Neuronal stem cell (in vitro differentiated cells): Measurements from ENCODE around the gene VTI1A.

Experiments
- DNase-seq: peaks from one replicate; pipeline ENCODE4 v3.0.0-alpha.2; 2013; ENCODE audit warnings: low spot score
- H2AFZ ChIP-seq: one replicate; pipeline ENCODE4 v1.6.1; 2013; ENCODE audit warnings: mild to moderate bottlenecking, low read length, inconsistent platforms
- H2AK5ac ChIP-seq: 2 replicates; pipeline ENCODE4 v1.6.1; 2013; ENCODE audit warnings: low read depth, mild to moderate bottlenecking, inconsistent platforms, low read length, moderate library complexity, mixed read lengths
- H2BK120ac ChIP-seq: 2 replicates; pipeline ENCODE4 v1.6.1; 2013; ENCODE audit warnings: low read depth, mild to moderate bottlenecking, inconsistent platforms, low read length, moderate library complexity, mixed read lengths
- H2BK12ac ChIP-seq: one replicate; pipeline ENCODE4 v1.6.1; 2013; ENCODE audit warnings: low read length, inconsistent platforms
- H2BK15ac ChIP-seq: 2 replicates; pipeline ENCODE4 v1.6.1; 2013; ENCODE audit warnings: mild to moderate bottlenecking, low read length, inconsistent platforms, mixed read lengths
- H2BK5ac ChIP-seq: one replicate; pipeline ENCODE4 v1.6.1; 2013; ENCODE audit warnings: inconsistent platforms, mild to moderate bottlenecking, low read length, moderate library complexity
- H3K14ac ChIP-seq: one replicate; pipeline ENCODE4 v1.6.1; 2013; ENCODE audit warnings: low read length, inconsistent platforms
- H3K18ac ChIP-seq: 2 replicates; pipeline ENCODE4 v1.6.1; 2013; ENCODE audit warnings: low read length, inconsistent platforms
- H3K23ac ChIP-seq: 2 replicates; pipeline ENCODE4 v1.6.1; 2013; ENCODE audit warnings: low read depth, mild to moderate bottlenecking, mixed read lengths, low read length, inconsistent platforms; ENCODE audit not compliant: poor library complexity
- H3K27ac ChIP-seq: replicated peaks from 3 replicates; pipeline ENCODE4 v1.5.1; 2013; ENCODE audit warnings: low read length, inconsistent platforms
- H3K27me3 ChIP-seq, 3 experiments: 2 replicates each; pipeline ENCODE4 v1.6.1; 2013; ENCODE audit warnings: low read length in 3 of 3, mild to moderate bottlenecking in 2 of 3, inconsistent platforms in 1 of 3, low read depth in 1 of 3, mixed read lengths in 1 of 3, moderate library complexity in 1 of 3; ENCODE audit not compliant: control insufficient read depth in 3 of 3, insufficient read depth in 3 of 3
- H3K36me3 ChIP-seq, 2 donors: replicated peaks in 1 of 2; 2 replicates each; pipeline ENCODE4 v1.6.1; 2013; ENCODE audit warnings: low read length in 2 of 2; ENCODE audit not compliant: control insufficient read depth in 2 of 2, insufficient read depth in 2 of 2
- H3K4ac ChIP-seq: 2 replicates; pipeline ENCODE4 v1.6.1; 2013; ENCODE audit warnings: inconsistent platforms, mild to moderate bottlenecking, low read length, moderate library complexity
- H3K4me1 ChIP-seq, 2 donors: 1 replicate in 1 of 2; 2 replicates in 1 of 2; pipeline ENCODE4 v1.6.1; 2013; ENCODE audit warnings: low read length in 2 of 2, low read depth in 1 of 2; ENCODE audit not compliant: control insufficient read depth in 2 of 2, insufficient read depth in 1 of 2
- H3K4me2 ChIP-seq: one replicate; pipeline ENCODE4 v1.6.1; 2013; ENCODE audit warnings: mild to moderate bottlenecking, low read length, inconsistent platforms; ENCODE audit not compliant: insufficient read depth, poor library complexity, severe bottlenecking
- H3K4me3 ChIP-seq, 2 donors: 2 replicates each; pipeline ENCODE4 v1.5.1; 2013; ENCODE audit warnings: low read length in 2 of 2, mild to moderate bottlenecking in 2 of 2, inconsistent platforms in 1 of 2, moderate library complexity in 1 of 2
- H3K79me1 ChIP-seq: one replicate; pipeline ENCODE4 v1.6.1; 2013; ENCODE audit warnings: low read depth, mild to moderate bottlenecking, inconsistent platforms, low read length, moderate library complexity
- H3K9ac ChIP-seq: one replicate; pipeline ENCODE4 v1.6.1; 2013; ENCODE audit warnings: mild to moderate bottlenecking, low read depth, low read length, inconsistent platforms; ENCODE audit not compliant: poor library complexity
- H3K9me3 ChIP-seq, 2 donors: replicated peaks in 1 of 2; 2 replicates each; pipeline versions ENCODE3 to v1.6.1; 2013; ENCODE audit warnings: low read length in 2 of 2, mild to moderate bottlenecking in 2 of 2, inconsistent platforms in 1 of 2, low read depth in 1 of 2, mixed read lengths in 1 of 2, moderate library complexity in 1 of 2; ENCODE audit not compliant: control insufficient read depth in 2 of 2, insufficient read depth in 1 of 2
- H4K8ac ChIP-seq: one replicate; pipeline ENCODE4 v1.6.1; 2013; ENCODE audit warnings: low read depth, mild to moderate bottlenecking, inconsistent platforms, low read length, moderate library complexity
- H4K91ac ChIP-seq: one replicate; pipeline ENCODE4 v1.6.1; 2013; ENCODE audit warnings: low read length, low read depth, mild to moderate bottlenecking, inconsistent platforms; ENCODE audit not compliant: poor library complexity
- WGBS, 2 donors: extraction: QIAGEN DNeasy Blood & Tissue Kit; methylation state at CpG; one replicate each; pipeline ENCODE4 v1.1.7; 2013; ENCODE audit warnings: missing lambda C conversion rate in 2 of 2, mixed read lengths in 1 of 2; ENCODE audit not compliant: insufficient read length in 2 of 2, insufficient replicate concordance in 1 of 2; ENCODE audit errors: extremely low coverage in 2 of 2; 5-methylcytosine and 5-hydroxymethylcytosine counted together

VTI1A gene

GRCh38 chr10:112438356-112438755 is 8.7 kb upstream of the VTI1A start:
- Histone ChIP-seq H3K9ac (no peak overlapping the region), H2BK12ac (no peak overlapping the region), H3K27ac (no peak overlapping the region), H3K4me1 (no peaks in the 10 kb centered on the region), H4K91ac (no peak overlapping the region), H2BK15ac (no peak overlapping the region), H3K4me3 (no peak overlapping the region), H2AFZ (no peak overlapping the region), H3K9me3 (no peaks in the 10 kb centered on the region), H3K79me1 (no peaks in the 10 kb centered on the region), H2BK5ac (no peak overlapping the region), H3K36me3 (peaks cover 11 to 97% of the 10 kb centered on the region in 2 donors), H4K8ac (no peak overlapping the region), H3K4ac (no peak overlapping the region), H3K4me2 (no peak overlapping the region), H3K23ac (no peak overlapping the region), H3K18ac (no peak overlapping the region), H2AK5ac (no peak overlapping the region), H2BK120ac (no peak overlapping the region), H3K14ac (no peak overlapping the region), H3K27me3 (no peaks in the 10 kb centered on the region)
- no peak for DNase-seq
- no CpG with 5 or more reads among the region's 4 CpGs for WGBS, 2 donors

- no peak overlapping the region for H2BK15ac ChIP-seq
- H3K9me3 ChIP-seq, result no peaks in the 10 kb centered on the region
- H2AFZ ChIP-seq, result no peak overlapping the region
- H3K4me3 ChIP-seq, result no peak overlapping the region
- no peak overlapping the region for H3K4ac ChIP-seq
- no peak overlapping the region for H3K14ac ChIP-seq
- no peaks in the 10 kb centered on the region for H3K79me1 ChIP-seq
- no peak overlapping the region for H4K8ac ChIP-seq
- H3K23ac ChIP-seq, result no peak overlapping the region
- H3K27ac ChIP-seq, result no peak overlapping the region
- no peaks in the 10 kb centered on the region for H3K27me3 ChIP-seq
- no peak overlapping the region for H2AK5ac ChIP-seq
- H2BK120ac ChIP-seq, result no peak overlapping the region
- DNase-seq, result no peak
- H3K4me1 ChIP-seq, result peaks cover 2 to 3% of the 10 kb centered on the region in 2 donors
- peaks cover 15 to 87% of the 10 kb centered on the region in 2 donors for H3K36me3 ChIP-seq
- no peak overlapping the region for H4K91ac ChIP-seq
- H3K18ac ChIP-seq, result no peak overlapping the region
- H3K9ac ChIP-seq, result no peak overlapping the region
- no CpG with 5 or more reads among the region's 1 CpG for WGBS, 2 donors
- H3K4me2 ChIP-seq, result no peak overlapping the region
- no peak overlapping the region for H2BK12ac ChIP-seq
- H2BK5ac ChIP-seq, result no peak overlapping the region
Observed at GRCh38 chr10:112441520-112441919, 5.5 kb upstream of the VTI1A start.

DNA sequence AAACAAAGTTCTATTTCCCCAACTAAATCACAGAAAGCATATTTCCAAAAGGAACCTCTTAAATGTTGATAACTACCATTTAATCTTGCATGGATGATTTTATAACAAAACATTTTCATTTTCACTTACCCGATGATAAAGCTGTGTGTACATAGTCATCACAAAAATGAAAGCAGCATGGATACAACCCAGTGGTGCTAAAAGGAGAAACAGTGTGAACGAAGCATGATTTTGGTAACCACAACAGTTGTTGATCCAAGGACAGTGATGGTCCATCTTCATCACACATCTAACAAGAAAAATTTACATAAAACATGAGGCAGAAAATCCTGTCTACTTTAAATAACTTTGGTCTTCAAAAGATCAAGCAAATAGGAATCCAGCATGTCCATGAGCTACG is 5.0 kb upstream of the VTI1A start:
- Histone ChIP-seq H4K8ac (no peak overlapping the region), H3K4me3 (no peak overlapping the region), H3K27me3 (no peaks in the 10 kb centered on the region), H3K27ac (no peak overlapping the region), H3K4ac (no peak overlapping the region), H3K9ac (no peak overlapping the region), H4K91ac (no peak overlapping the region), H2BK5ac (no peak overlapping the region), H2AFZ (no peak overlapping the region), H2BK120ac (no peak overlapping the region), H3K4me2 (no peak overlapping the region), H3K23ac (no peak overlapping the region), H3K14ac (no peak overlapping the region), H3K79me1 (no peaks in the 10 kb centered on the region), H3K9me3 (no peaks in the 10 kb centered on the region), H3K36me3 (peaks cover 15 to 82% of the 10 kb centered on the region in 2 donors), H2BK15ac (no peak overlapping the region), H2BK12ac (no peak overlapping the region), H2AK5ac (no peak overlapping the region), H3K18ac (no peak overlapping the region), H3K4me1 (peaks cover 2 to 3% of the 10 kb centered on the region in 2 donors)
- no peak for DNase-seq
- no CpG with 5 or more reads among the region's 3 CpGs for WGBS, 2 donors

DNA sequence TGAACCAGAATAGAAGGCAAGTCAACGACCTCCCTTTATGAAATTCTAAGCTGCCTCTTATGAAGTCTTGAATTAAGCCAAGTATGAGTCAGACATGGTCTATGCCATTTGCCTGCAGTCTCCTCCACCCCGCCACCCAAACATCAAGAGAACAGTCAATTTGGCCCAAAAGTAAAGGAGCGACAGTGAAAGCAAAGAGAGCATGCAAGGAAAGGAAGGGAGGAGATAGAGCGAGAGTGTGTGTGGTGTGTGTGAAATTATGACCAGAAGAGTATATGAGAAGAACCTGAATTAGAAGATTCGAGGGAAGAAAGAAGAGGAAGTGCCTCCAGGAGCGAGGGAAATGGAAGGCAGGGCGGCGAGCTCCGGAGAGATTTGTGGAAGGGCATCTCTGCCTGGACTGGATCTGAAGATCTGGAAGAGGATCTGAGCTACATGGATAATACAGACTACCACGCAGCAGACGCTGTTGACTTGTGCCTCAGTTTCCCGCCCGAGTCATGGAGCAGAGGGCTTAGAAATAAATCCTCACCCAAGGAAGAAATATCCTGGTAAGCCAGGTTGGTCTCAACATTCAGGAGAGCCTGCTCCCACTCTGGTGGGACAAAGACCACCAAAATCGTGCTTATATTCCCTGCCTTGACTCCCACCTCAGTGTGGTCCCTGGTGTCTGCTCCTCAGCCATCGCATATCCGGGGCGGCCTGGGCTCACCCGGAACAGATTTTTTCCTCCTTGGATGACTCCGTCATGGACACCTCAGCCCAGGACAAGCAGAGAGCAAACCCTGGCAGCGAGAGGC is 760 bp upstream of the VTI1A start:
- Histone ChIP-seq H4K91ac (no peak overlapping the region), H3K9me3 (no peaks in the 10 kb centered on the region), H3K14ac (no peak overlapping the region), H3K27ac (no peak overlapping the region), H3K4me3 (peak overlapping the region; percentile 71 to 95), H2AK5ac (no peak overlapping the region), H2BK5ac (no peak overlapping the region), H3K4me1 (peaks cover 2 to 3% of the 10 kb centered on the region in 2 donors), H2BK12ac (no peak overlapping the region), H3K27me3 (no peaks in the 10 kb centered on the region), H3K79me1 (peaks cover 3% of the 10 kb centered on the region), H4K8ac (no peak overlapping the region), H3K36me3 (peaks cover 7 to 60% of the 10 kb centered on the region in 2 donors), H3K4me2 (peak overlapping the region; percentile 87), H2BK15ac (no peak overlapping the region), H3K18ac (peak overlapping the region; percentile 25), H3K23ac (peak overlapping the region; percentile 34), H3K4ac (no peak overlapping the region), H2AFZ (peak overlapping the region; percentile 96), H2BK120ac (no peak overlapping the region), H3K9ac (peak overlapping the region; percentile 91)
- WGBS, 2 donors, result no CpG with 5 or more reads among the region's 20 CpGs
- no peak for DNase-seq
